ENCODE measurements around the gene PDGFD.

Gene PDGFD

GRCh38 chr11:104152941-104153505, 10.9 kb downstream of the PDGFD start:
- H3K27me3 ChIP-seq (ENCODE audit: insufficient read depth, low read depth, severe bottlenecking), result no peaks in the 10 kb centered on the region
- H3K4me3 ChIP-seq (ENCODE audit: low read depth, low read length), result no peak overlapping the region
- DNase-seq, result no peak
- no peaks in the 10 kb centered on the region for H3K9me3 ChIP-seq (ENCODE audit: severe bottlenecking)
- no peaks in the 10 kb centered on the region for H3K36me3 ChIP-seq
- H3K27ac ChIP-seq, result no peak overlapping the region
- no peak for TF ChIP-seq CTCF (IDR thresholded peaks at IDR 0.05; ENCODE audit: low read depth, low read length)

GRCh38 chr11:104151404-104152204, 12.3 kb downstream of the PDGFD start:
- peak; percentile 25; the same call in 1 of the 2 replicates for TF ChIP-seq CTCF (IDR thresholded peaks at IDR 0.05; ENCODE audit: low read depth, low read length)
- H3K27ac ChIP-seq, result no peak overlapping the region
- DNase-seq, result no peak
- no peaks in the 10 kb centered on the region for H3K27me3 ChIP-seq (ENCODE audit: insufficient read depth, low read depth, severe bottlenecking)
- H3K36me3 ChIP-seq, result no peaks in the 10 kb centered on the region
- H3K4me3 ChIP-seq (ENCODE audit: low read depth, low read length), result no peak overlapping the region
- H3K9me3 ChIP-seq (ENCODE audit: severe bottlenecking), result no peaks in the 10 kb centered on the region

- Histone ChIP-seq H3K9me3 (ENCODE audit: severe bottlenecking) (no peaks in the 10 kb centered on the region), H3K27me3 (ENCODE audit: insufficient read depth, low read depth, severe bottlenecking) (no peaks in the 10 kb centered on the region), H3K27ac (no peak overlapping the region), H3K36me3 (no peaks in the 10 kb centered on the region), H3K4me3 (ENCODE audit: low read depth, low read length) (no peak overlapping the region)
- no peak for DNase-seq
- no peak for TF ChIP-seq CTCF (IDR thresholded peaks at IDR 0.05; ENCODE audit: low read depth, low read length)
These were observed 15.2 kb downstream of the PDGFD start for GRCh38 chr11:104148706-104149105.

GRCh38 chr11:104148074-104148473, 15.9 kb downstream of the PDGFD start:
- no peak overlapping the region for H3K4me3 ChIP-seq (ENCODE audit: low read depth, low read length)
- no peak for TF ChIP-seq CTCF (IDR thresholded peaks at IDR 0.05; ENCODE audit: low read depth, low read length)
- H3K27ac ChIP-seq, result no peak overlapping the region
- no peak for DNase-seq
- H3K36me3 ChIP-seq, result no peaks in the 10 kb centered on the region
- no peaks in the 10 kb centered on the region for H3K27me3 ChIP-seq (ENCODE audit: insufficient read depth, low read depth, severe bottlenecking)
- H3K9me3 ChIP-seq (ENCODE audit: severe bottlenecking), result no peaks in the 10 kb centered on the region

GRCh38 chr11:104146943-104147342, 17.0 kb downstream of the PDGFD start:
- Histone ChIP-seq H3K4me3 (ENCODE audit: low read depth, low read length) (no peak overlapping the region), H3K36me3 (no peaks in the 10 kb centered on the region), H3K27me3 (ENCODE audit: insufficient read depth, low read depth, severe bottlenecking) (no peaks in the 10 kb centered on the region), H3K9me3 (ENCODE audit: severe bottlenecking) (no peaks in the 10 kb centered on the region), H3K27ac (no peak overlapping the region)
- no peak for DNase-seq
- TF ChIP-seq CTCF (IDR thresholded peaks at IDR 0.05; ENCODE audit: low read depth, low read length), result no peak

Data from WERI-Rb-1 (cell line).